Umbilical cord (tissue), 1 donor: ENCODE results near the gene SPINDOC. TPM values are rescaled to one million over a fixed set of nuclear protein-coding genes. Genes with fewer than 3 reads are reported as not detected.

Source experiments
- total RNA-seq: library from RNA; depleted of rRNA; stranded (reverse); fragments of >200 nt; gene quantifications from one replicate; pipeline ENCODE4 v1.2.3, GENCODE V29; 2014; ENCODE audit warnings: low replicate concordance; ENCODE audit not compliant: insufficient read depth

Gene SPINDOC
- total RNA-seq, 1 donor from 2014 or later = 6.0 TPM

Other genes with a start within 250 kb of the SPINDOC start
- 7.5 TPM for gene PLAAT3, start 199.0 kb upstream of the SPINDOC start, total RNA-seq
- 153 TPM for gene ATL3, start 142.1 kb upstream of the SPINDOC start, total RNA-seq
- gene RTN3, start 132.0 kb upstream of the SPINDOC start, total RNA-seq = 56.6 TPM
- gene ZFTA, start 44.7 kb upstream of the SPINDOC start, total RNA-seq = 14.9 TPM
- 10.8 TPM for gene MARK2, start 25.7 kb downstream of the SPINDOC start, total RNA-seq
- 3.4 TPM for gene RCOR2, start 103.7 kb downstream of the SPINDOC start, total RNA-seq
- 3.6 TPM for gene NAA40, start 125.5 kb downstream of the SPINDOC start, total RNA-seq
- 234 TPM for gene COX8A, start 161.2 kb downstream of the SPINDOC start, total RNA-seq
- gene OTUB1, start 173.0 kb downstream of the SPINDOC start, total RNA-seq = 17.6 TPM
- gene FLRT1, start 222.5 kb downstream of the SPINDOC start, total RNA-seq = 0.48 TPM